GM10248 (cell line): ENCODE measurements around the gene SEC24D.

Source experiments
- CTCF ChIA-PET: fragments of 300-600 bp; sonication (Branson Sonifier 250); formaldehyde crosslinking; extraction: SDS; loops from one replicate; lab custom pipeline; 2021; ENCODE audit warnings: antibody characterized with exemption; lab: Yijun Ruan, JAX
- POLR2A ChIA-PET: fragments of 350-650 bp; sonication (Branson Sonifier 250); formaldehyde crosslinking; extraction: SDS; loops from one replicate; lab custom pipeline; 2020; ENCODE audit warnings: antibody characterized with exemption; lab: Yijun Ruan, JAX
- DNase-seq: peaks from one replicate; pipeline ENCODE4 v3.0.0; 2012; ENCODE audit errors: extremely low spot score
- CTCF ChIP-seq: IDR thresholded peaks from 2 replicates; pipeline ENCODE4 v1.5.1; 2012; ENCODE audit warnings: mild to moderate bottlenecking, low read depth; ENCODE audit errors: extremely low read depth, missing control alignments, control extremely low read depth

SEC24D gene

GRCh38 chr4:118680808-118681207 lies 155.1 kb downstream of the SEC24D start:
- POLR2A ChIA-PET = no interaction called here
- CTCF ChIA-PET = no interaction called here
- DNase-seq = no peak
- no peak for TF ChIP-seq CTCF

GRCh38 chr4:118676128-118676527 lies 159.8 kb downstream of the SEC24D start:
- ChIA-PET CTCF (interaction anchor here (1.6 kb wide), 1 partner anchor 10 kb away, joined by 4 read pairs; no protein-coding TSS in a partner anchor), POLR2A (no interaction called here)
- no peak for TF ChIP-seq CTCF
- DNase-seq = no peak
